ENCODE results near the gene NET1.

DNA sequence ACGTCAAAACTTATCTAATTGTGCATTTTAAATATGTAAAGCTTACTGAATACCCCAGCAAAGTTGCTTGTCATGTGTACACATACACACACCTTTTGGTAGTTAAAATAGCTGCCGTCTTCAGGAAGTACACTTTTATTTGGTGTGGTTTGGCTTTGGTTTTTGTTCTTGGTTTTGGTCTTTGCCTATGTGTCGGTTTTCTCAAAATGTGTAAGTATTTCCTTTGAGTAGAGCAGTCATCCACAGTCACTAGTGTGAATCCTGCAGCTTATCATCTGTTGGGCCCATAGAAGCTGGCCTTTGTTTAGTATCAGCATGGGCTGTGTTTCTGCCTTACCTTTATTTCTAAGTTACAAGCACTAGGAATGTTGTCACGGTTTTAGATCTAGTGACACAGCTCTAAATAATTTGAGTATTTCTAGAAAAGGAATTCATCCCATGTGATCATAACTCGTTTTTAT lies 35.3 kb downstream of the NET1 start:
- no peak for TF ChIP-seq CTCF (IDR thresholded peaks at IDR 0.05)
- no peak for TF ChIP-seq POLR2A (IDR thresholded peaks at IDR 0.05)

All from adrenal gland (tissue), 5 donors.